Kidney epithelial cell (primary cell): ENCODE data around the gene MARK3. TPM values are rescaled to one million over a fixed set of nuclear protein-coding genes. Genes with fewer than 3 reads are reported as not detected.

Experiments used
- DNase-seq: peaks from one replicate; pipeline ENCODE4 v3.0.0-alpha.2; 2010; ENCODE audit warnings: low read depth
- H3K27me3 ChIP-seq: 2 replicates; pipeline ENCODE4 v1.6.0; 2011; ENCODE audit warnings: low read length; ENCODE audit not compliant: control insufficient read depth, insufficient read depth
- H3K36me3 ChIP-seq: 2 replicates; pipeline ENCODE4 v1.5.1; 2011; ENCODE audit warnings: low read length; ENCODE audit not compliant: control insufficient read depth, insufficient read depth
- H3K4me3 ChIP-seq: 2 replicates; pipeline ENCODE4 v1.5.1; 2011; ENCODE audit warnings: low read depth, mild to moderate bottlenecking, control low read depth, low read length
- CTCF ChIP-seq: IDR thresholded peaks from 2 replicates; pipeline ENCODE4 v1.5.1; 2011; ENCODE audit warnings: mild to moderate bottlenecking, moderate library complexity, low read length, control low read depth, inconsistent platforms; ENCODE audit not compliant: insufficient read depth, poor library complexity, severe bottlenecking
- total RNA-seq: library from RNA; depleted of rRNA; stranded (reverse); fragments of >200 nt; gene quantifications from 2 replicates; pipeline ENCODE4 v1.2.3, GENCODE V29; 2015

MARK3 gene
- total RNA-seq, 1 donor from 2014 or later, result 74.1 TPM

DNA sequence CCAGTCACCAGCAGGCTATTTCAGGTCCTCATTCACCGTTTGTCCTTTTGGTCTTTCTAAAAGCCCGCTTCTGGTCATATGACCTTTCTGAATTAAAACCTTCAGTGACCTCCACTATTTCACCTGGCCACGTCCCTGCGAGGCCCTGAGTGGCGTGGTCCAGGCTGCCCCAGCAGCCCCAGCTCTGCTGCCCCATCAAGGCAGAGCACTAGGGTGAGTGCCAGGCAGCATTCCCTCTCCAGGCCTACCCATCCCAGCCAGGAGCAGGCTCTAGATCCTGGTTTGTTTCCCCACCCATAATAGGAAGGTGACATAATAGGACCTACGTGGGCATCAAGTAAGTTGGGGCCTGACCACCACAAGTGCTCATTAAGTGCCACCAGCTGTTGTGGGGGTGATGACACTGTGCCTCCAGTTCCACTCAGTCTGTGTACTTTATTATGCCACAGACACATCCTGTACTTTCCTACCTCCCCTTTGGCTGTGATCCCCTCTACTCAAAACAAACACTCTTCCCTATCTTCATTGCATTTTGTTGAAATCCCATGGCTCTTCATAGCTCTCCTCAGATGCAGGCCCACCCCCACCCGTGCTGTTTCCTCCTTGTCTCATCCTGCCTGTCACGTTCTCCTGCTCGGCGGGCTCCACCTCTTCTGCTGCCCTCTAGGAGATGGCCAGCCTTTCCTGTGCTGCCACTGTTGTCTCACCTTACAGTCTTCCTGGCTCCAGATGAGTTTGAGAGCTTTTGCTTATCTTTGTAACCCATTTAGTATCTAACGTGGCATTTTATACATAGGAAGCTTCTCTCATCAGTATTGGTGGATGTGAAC is 116.0 kb downstream of the MARK3 start:
- peaks cover 6% of the 10 kb centered on the region for H3K36me3 ChIP-seq

GRCh38 chr14:103501921-103502669 is 116.9 kb downstream of the MARK3 start:
- Histone ChIP-seq H3K27me3 (no peaks in the 10 kb centered on the region), H3K4me3 (no peak overlapping the region), H3K36me3 (peaks cover 6% of the 10 kb centered on the region)
- DNase-seq, result no peak
- no peak for TF ChIP-seq CTCF

More for the DNA sequence above, 116.0 kb downstream of the MARK3 start:
- no peak for DNase-seq
- no peak for TF ChIP-seq CTCF
- Histone ChIP-seq H3K4me3 (no peak overlapping the region), H3K27me3 (no peaks in the 10 kb centered on the region)

- no peak for TF ChIP-seq CTCF
- H3K4me3 ChIP-seq, result no peak overlapping the region
- no peaks in the 10 kb centered on the region for H3K27me3 ChIP-seq
- H3K36me3 ChIP-seq, result peaks cover 6% of the 10 kb centered on the region
- DNase-seq, result no peak
These were observed 117.7 kb downstream of the MARK3 start for GRCh38 chr14:103502877-103503276.

GRCh38 chr14:103503296-103503695 is 118.1 kb downstream of the MARK3 start:
- peaks cover 6% of the 10 kb centered on the region for H3K36me3 ChIP-seq
- no peaks in the 10 kb centered on the region for H3K27me3 ChIP-seq
- DNase-seq, result no peak
- no peak for TF ChIP-seq CTCF
- H3K4me3 ChIP-seq, result no peak overlapping the region

GRCh38 chr14:103504991-103505565 is 119.9 kb downstream of the MARK3 start:
- Histone ChIP-seq H3K4me3 (no peak overlapping the region), H3K36me3 (peaks cover 5% of the 10 kb centered on the region), H3K27me3 (no peaks in the 10 kb centered on the region)
- no peak for TF ChIP-seq CTCF
- no peak for DNase-seq
